HG03066 (cell line): ENCODE results near the gene CCDC197.

Source experiments
- ATAC-seq: cut with Tn5 transposase; IDR thresholded peaks from one replicate; pipeline ENCODE4 v1.9.1; 2021; ENCODE audit warnings: low read depth; ENCODE audit not compliant: unreplicated experiment

CCDC197 gene

GRCh38 chr14:93997082-93997481 is at the start of gene CCDC197:
Gene CCDC197, plus strand, starts transcription at chr14:93997301. Its CDS starts 831 bp downstream, at chr14:93998132.
- no peak for ATAC-seq

DNA sequence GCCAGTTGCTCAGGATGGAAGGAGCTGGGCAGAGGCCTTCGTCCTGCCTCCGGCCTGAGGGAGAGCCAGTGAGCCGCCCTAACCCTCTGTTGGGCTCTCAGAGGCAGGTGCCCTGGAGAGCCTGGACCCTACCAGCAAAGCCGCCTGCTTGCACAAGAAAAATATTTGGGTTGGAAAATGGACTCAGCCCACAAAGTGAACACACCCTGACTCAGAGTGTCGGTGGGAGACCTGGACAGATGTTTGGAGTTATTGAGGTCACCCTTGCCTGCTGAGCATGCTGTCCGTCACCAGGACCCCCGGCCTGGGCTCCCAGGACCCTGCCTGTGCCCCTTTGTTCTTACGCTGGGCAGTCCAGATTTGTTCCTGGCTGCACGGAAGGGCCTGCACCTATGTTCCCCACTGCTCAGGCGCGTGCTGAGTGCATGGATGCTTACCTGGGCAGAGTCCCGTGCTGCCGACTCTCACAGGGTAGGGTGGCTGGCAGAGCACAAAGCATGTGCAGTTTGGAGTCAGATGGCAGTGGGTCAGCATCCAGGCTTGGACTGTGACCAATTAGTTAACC is 47.5 kb upstream of the CCDC197 start:
- ATAC-seq = no peak

GRCh38 chr14:93950948-93951634 is 46.0 kb upstream of the CCDC197 start:
- ATAC-seq = no peak

- no peak for ATAC-seq
Observed at GRCh38 chr14:93951635-93952540, 45.2 kb upstream of the CCDC197 start.

- ATAC-seq = no peak
Observed at GRCh38 chr14:93952829-93953228, 44.3 kb upstream of the CCDC197 start.

GRCh38 chr14:93953263-93953662 is 43.8 kb upstream of the CCDC197 start:
- no peak for ATAC-seq

DNA sequence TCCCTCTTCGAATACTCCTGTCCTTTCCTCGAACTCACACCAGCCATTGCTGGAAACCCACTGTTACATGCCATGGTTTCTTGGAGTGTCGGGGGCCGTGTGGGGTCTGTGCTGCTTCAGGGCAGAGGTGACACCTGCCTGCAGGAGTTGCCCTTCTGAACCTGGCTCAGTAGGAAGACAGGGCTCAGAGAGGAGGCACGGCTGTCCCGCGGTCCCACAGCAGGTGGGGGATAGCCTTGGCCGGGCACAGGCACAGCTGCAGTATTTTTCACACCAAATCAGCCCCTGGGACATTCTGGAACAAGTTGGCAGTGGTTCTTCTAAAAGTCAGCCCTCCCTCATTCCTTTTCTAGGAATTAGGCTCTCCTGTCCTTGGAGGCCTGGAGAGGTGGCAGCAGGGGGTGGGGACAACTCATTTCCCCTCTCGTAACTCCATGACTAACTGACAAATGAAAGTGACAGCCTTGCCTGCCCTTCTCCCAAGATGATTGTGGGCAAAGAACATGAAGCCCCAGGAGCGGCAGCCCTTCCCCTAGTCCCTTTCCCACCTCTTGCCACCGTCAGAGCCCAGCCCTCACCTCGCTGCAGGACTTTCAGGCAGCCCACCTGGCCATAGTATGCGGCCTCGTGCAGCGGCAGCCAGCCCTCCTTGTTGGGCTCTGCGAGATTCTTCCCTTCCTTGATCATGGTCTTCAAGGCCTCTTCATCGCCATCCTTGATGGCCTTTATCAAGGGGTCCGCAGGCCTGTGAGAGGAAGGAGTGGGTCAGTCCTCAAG is 43.2 kb upstream of the CCDC197 start:
- no peak for ATAC-seq

DNA sequence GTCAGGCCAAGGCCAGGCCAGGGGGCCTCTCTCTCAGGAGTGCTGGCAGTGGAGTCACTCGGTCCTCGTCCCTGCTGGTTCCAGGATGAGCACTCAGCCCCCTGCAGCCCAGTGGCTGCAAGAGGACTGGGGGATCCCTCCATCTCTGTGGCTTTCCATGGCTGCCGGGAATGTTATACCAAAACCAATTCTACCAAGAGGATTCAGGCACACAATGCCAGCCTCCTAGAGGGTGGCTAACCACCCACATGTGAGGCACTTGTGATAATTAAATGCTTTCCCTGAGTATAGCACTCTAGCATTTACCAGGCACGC is 42.6 kb upstream of the CCDC197 start:
- ATAC-seq = no peak

DNA sequence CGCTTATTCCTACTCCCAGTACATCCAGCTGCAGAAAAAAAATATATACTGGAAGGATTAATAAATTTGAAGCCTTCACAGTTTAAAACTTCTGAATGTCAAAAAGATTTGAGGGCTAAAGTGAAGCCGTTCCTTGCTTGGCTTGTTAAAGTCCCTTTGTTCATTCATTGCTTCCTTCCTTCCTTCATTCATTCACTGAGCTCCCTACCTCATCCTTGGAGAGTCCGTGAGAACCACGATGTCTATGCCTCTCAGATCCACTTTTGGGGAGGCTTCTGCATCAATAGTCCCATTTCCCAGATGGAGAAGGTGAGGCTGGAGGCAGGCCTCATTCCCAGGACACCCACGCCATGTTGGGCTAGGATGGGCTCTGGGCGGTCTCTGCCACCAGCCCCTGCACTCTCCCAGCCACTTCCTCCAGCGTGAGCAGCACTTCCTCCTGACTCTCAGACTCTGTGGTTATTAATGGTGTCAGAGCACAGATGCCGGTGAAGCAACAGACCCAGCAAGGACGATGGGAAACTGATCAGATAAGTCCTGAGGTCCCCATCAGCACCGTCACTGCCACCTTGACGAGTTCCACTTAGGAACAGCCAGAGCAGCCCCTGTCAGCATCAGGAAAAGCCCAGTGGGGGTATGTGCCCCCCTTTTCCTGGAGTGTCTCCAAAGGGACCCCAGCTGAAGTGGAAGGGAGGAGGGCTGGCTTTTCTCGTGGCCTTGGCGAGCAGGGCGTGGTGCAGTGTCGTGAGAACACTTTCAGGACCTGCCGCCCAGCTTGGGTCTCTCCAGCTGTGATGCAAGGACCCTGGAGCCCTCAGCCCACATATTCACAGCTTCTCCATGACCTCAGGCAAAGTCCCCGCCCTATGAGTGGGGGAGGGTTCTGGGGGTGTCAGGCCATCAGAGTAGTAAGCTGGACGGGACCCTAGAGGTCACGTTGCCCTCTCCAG is 41.9 kb upstream of the CCDC197 start:
- no peak for ATAC-seq

GRCh38 chr14:93955850-93956481 is 41.1 kb upstream of the CCDC197 start:
- no peak for ATAC-seq

GRCh38 chr14:93956514-93957332 is 40.4 kb upstream of the CCDC197 start:
- ATAC-seq = no peak

DNA sequence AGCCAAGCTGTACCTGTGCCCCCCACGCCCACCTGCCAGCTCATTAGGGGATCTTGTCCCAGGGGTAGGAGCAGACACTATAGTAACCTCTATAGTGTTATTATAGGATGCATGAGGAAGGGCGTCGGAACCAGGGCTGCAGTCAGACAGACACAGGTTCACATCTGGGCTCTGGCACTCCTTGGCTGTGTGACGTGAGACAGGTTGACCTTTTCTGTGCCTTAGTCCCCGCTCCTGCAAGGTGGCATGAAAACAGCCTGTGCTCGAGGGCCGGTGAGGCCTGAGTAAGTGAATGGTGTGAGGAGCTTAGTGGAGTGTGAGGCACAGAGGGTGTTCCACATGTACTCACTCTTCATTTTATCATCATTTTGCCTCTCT is 39.8 kb upstream of the CCDC197 start:
- ATAC-seq = no peak

DNA sequence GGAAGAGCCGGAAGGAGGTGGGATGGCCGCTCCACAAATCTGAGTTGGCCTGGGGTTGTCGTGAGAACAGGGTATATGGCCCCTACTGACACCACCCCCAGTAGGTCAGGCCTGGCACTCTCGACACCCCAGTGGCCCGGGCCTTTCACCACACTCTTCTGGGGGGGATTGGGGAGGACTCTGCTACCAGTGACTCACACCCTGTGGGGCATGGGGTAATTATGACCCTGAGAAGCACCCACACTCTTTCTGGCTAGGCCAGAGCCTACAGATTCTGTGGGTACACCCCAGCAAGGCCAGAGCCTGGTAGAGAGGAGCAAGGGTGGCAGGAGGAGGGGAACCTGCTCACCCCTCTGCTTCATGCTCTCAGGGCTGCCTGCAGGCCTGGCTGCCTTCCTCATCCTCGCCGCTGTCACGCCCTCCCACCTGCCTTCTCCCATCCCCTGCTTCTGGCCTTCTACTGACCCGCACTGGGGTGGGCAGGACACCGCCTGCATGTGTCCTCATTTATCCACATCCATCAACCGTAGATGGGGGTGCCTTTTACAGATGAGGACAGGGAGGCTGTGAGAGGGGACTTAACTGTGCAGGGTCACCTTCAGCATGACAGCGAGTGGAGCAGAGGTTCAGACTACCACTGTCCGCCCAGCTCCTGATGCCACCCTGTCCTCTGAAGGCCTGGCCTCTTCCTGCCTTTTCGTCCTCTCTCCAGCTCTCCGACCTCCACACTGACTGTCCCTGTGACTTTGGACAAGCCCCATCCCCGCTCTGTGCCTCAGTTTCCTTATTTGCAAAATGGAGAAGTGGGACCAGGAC is 39.1 kb upstream of the CCDC197 start:
- no peak for ATAC-seq

GRCh38 chr14:93958567-93959238 is 38.4 kb upstream of the CCDC197 start:
- no peak for ATAC-seq

- ATAC-seq = peak; percentile 67
Observed at GRCh38 chr14:93959239-93960107, 37.6 kb upstream of the CCDC197 start.

- ATAC-seq = no peak
Observed at GRCh38 chr14:93960108-93960475, 37.0 kb upstream of the CCDC197 start.
